ENCODE results near the gene CHRFAM7A. TPM values are rescaled to one million over a fixed set of nuclear protein-coding genes. Genes with fewer than 3 reads are reported as not detected.
"Not testable (repeated sequence)": the region's sequence is repeated elsewhere in the genome, so short reads cannot be mapped to it uniquely, and the experiment has no call there.

Gene CHRFAM7A

GRCh38 chr15:30310575-30310974, 82.8 kb downstream of the CHRFAM7A start:
- H3K9me3 ChIP-seq (ENCODE audit: control insufficient read depth, low read length); H3K14ac ChIP-seq (ENCODE audit: low read length in 2 of 2); H2BK12ac ChIP-seq (ENCODE audit: low read length in 2 of 2); H3K79me1 ChIP-seq (replicated peaks; ENCODE audit: low read length, poor library complexity, severe bottlenecking); H2BK120ac ChIP-seq (ENCODE audit: low read depth, low read length); H3K36me3 ChIP-seq (ENCODE audit: control insufficient read depth in 1 of 2, insufficient read depth in 2 of 2, low read depth in 1 of 2, low read length in 2 of 2); H3K18ac ChIP-seq (ENCODE audit: low read depth in 1 of 2, low read length in 2 of 2); H3K27ac ChIP-seq (ENCODE audit: low read length, poor library complexity, severe bottlenecking); H2BK15ac ChIP-seq (ENCODE audit: low read depth, poor library complexity, severe bottlenecking); DNase-seq; H4K91ac ChIP-seq (ENCODE audit: low read length); H3K9ac ChIP-seq (ENCODE audit: low read length); H2BK5ac ChIP-seq (ENCODE audit: low read depth, low read length, poor library complexity, severe bottlenecking); H3K23ac ChIP-seq (ENCODE audit: low read length in 2 of 2); H4K8ac ChIP-seq (ENCODE audit: low read length); H3K4me3 ChIP-seq (ENCODE audit: insufficient read depth in 1 of 2, low read depth in 1 of 2, low read length in 2 of 2); H3K4me2 ChIP-seq (ENCODE audit: low read length, poor library complexity, severe bottlenecking); H2AK5ac ChIP-seq (ENCODE audit: low read length, severe bottlenecking); H3K27me3 ChIP-seq (ENCODE audit: control insufficient read depth in 1 of 2, insufficient read depth in 1 of 2, low read length in 2 of 2); H2AFZ ChIP-seq (ENCODE audit: low read depth, low read length); H3K4ac ChIP-seq (ENCODE audit: low read depth in 1 of 2, low read length in 2 of 2); H3K4me1 ChIP-seq (ENCODE audit: control insufficient read depth, insufficient read depth, low read depth, low read length): not testable (repeated sequence)

Small RNA genes lying within 50 kb of the gene (small RNA-seq; reads per million reads assigned to genes)
- gene AC019322.2 (ENCODE audit: low read depth), result not detected
- gene RF00019 (ENCODE audit: low read depth), result not detected
- gene RF00096 (ENCODE audit: low read depth), result not detected
- gene RN7SL196P (ENCODE audit: low read depth), result not detected

Data from mesenchymal stem cell (in vitro differentiated cells and primary cell).